Spleen (tissue), 11 donors: ENCODE measurements around the gene ANXA7. TPM values are rescaled to one million over a fixed set of nuclear protein-coding genes. Genes with fewer than 3 reads are reported as not detected.
"Not testable (repeated sequence)": the region's sequence is repeated elsewhere in the genome, so short reads cannot be mapped to it uniquely, and the experiment has no call there.

ENCODE experiments used
- DNase-seq: peaks from one replicate; pipeline ENCODE4 v3.0.0-alpha.2; 2020
- H3K27ac ChIP-seq, 8 donors: fragments of 200-600 bp; sonication (generic) in 7 of 8; 1 replicate in 4 of 8; 2 replicates in 4 of 8; pipeline versions ENCODE4 v1.5.0 to v1.8.0; 2016 to 2021; ENCODE audit warnings: inconsistent platforms in 4 of 8, mild to moderate bottlenecking in 4 of 8, moderate library complexity in 1 of 8
- H3K27me3 ChIP-seq, 7 donors: fragments of 200-600 bp; sonication (generic) in 6 of 7; replicated peaks in 1 of 7; 1 replicate in 4 of 7; 2 replicates in 3 of 7; pipeline versions ENCODE4 v1.5.0 to v1.8.0; 2016 to 2021; ENCODE audit warnings: inconsistent platforms in 3 of 7, mild to moderate bottlenecking in 1 of 7
- H3K36me3 ChIP-seq, 6 donors: fragments of 200-600 bp; sonication (generic) in 5 of 6; 1 replicate in 4 of 6; 2 replicates in 2 of 6; pipeline versions ENCODE4 v1.5.0 to v1.8.0; 2016 to 2021; ENCODE audit warnings: inconsistent platforms in 2 of 6
- H3K4me1 ChIP-seq, 6 donors: fragments of 200-600 bp; sonication (generic) in 5 of 6; 1 replicate in 3 of 6; 2 replicates in 3 of 6; pipeline versions ENCODE4 v1.5.0 to v1.8.0; 2016 to 2021; ENCODE audit warnings: inconsistent platforms in 3 of 6
- H3K4me3 ChIP-seq, 8 donors: fragments of 200-600 bp; sonication (generic) in 7 of 8; 1 replicate in 4 of 8; 2 replicates in 4 of 8; pipeline versions ENCODE4 v1.5.0 to v1.8.0; 2016 to 2021; ENCODE audit warnings: inconsistent platforms in 4 of 8, mild to moderate bottlenecking in 4 of 8, moderate library complexity in 2 of 8
- H3K9me3 ChIP-seq, 8 donors: fragments of 200-600 bp; sonication (generic) in 7 of 8; 1 replicate in 4 of 8; 2 replicates in 4 of 8; pipeline versions ENCODE4 v1.5.0 to v1.8.0; 2016 to 2021; ENCODE audit warnings: inconsistent platforms in 4 of 8
- CTCF ChIP-seq, 11 experiments: fragments of 200-600 bp in 7 of 11; fragments of 450-650 bp in 4 of 11; sonication (generic) in 4 of 11; IDR thresholded peaks in 8 of 11; conservative IDR thresholded peaks in 3 of 11; 1 replicate in 7 of 11; 2 replicates in 4 of 11; pipeline versions ENCODE4 v1.4.0 to v1.8.0; 2016 to 2021; ENCODE audit warnings: antibody characterized with exemption in 11 of 11, inconsistent platforms in 4 of 11, mild to moderate bottlenecking in 1 of 11
- POLR2A ChIP-seq, 3 donors: fragments of 450-650 bp; IDR thresholded peaks; one replicate each; pipeline ENCODE4 v1.5.1; 2017; ENCODE audit warnings: antibody characterized with exemption in 3 of 3, mild to moderate bottlenecking in 1 of 3
- POLR2AphosphoS5 ChIP-seq, 3 donors: sonication (generic); formaldehyde crosslinking; IDR thresholded peaks; one replicate each; pipeline ENCODE4 v1.5.1; 2017; ENCODE audit warnings: antibody characterized with exemption in 3 of 3
- WGBS, 5 donors: extraction: QIAGEN DNeasy Blood & Tissue Kit in 3 of 5; methylation state at CpG; one replicate each; pipeline versions ENCODE4 v1.1.5 to v1.1.7; 2013 to 2018; 5-methylcytosine and 5-hydroxymethylcytosine counted together
- intact Hi-C: fragments of 100-400 bp; cut with DNase I; formaldehyde crosslinking; loops from one replicate; pipeline ENCODE4 v1.15.0; 2023; ENCODE audit warnings: low total_unique reads
- polyA plus RNA-seq, 3 donors: library from polyadenylated mRNA; stranded (reverse); fragments of 200-250 nt; gene quantifications; one replicate each; pipeline ENCODE4 v1.2.1, GENCODE V29; 2013
- total RNA-seq, 7 donors: library from RNA; depleted of rRNA in 3 of 7; stranded (reverse); fragments of >200 nt in 3 of 7; fragmentation: NEBNext Ultra II Directional in 4 of 7; extraction: Animal tissue kit (Norgen Biotek cat#: 25700) in 4 of 7; gene quantifications; one replicate each; pipeline versions ENCODE4 v1.1.0 to v1.2.1, GENCODE V29; 2016 to 2021
- donor health status: healthy with polysubstance abuse.
- donor health status: DM: no; HTN: no; CAD: no; lungs with moderate emphysema.
- donor health status: DM: no; HTN: no; CAD: no.
- donor health status: Bipolar disorder and iron deficiency.
- donor health status: healthy.
- donor health status: DM: no; HTN: no; CAD: no.
- donor health status: DM: yes; HTN: yes; CAD: no.

ANXA7 gene
- total and polyA plus RNA-seq, 10 donors, result 40.1 to 118 (median 93.8) TPM

GRCh38 chr10:73398024-73398423 is 15.8 kb downstream of the ANXA7 start:
- H3K27me3 ChIP-seq, result no peaks in the 10 kb centered on the region
- H3K4me1 ChIP-seq, result peaks cover 0 to 5% (median 0%) of the 10 kb centered on the region in 6 donors
- TF ChIP-seq POLR2A (IDR thresholded peaks at IDR 0.05), result no peak
- no peak for TF ChIP-seq CTCF (IDR thresholded peaks at IDR 0.05 in 8 of 11, conservative IDR thresholded peaks at IDR 0.05 in 3 of 11)
- TF ChIP-seq POLR2AphosphoS5 (IDR thresholded peaks at IDR 0.05), result no peak
- DNase-seq, result no peak
- WGBS, 5 donors, result 95 to 99% (median 98%) methylated on average over 6 of the region's 6 CpGs
- no peak overlapping the region for H3K27ac ChIP-seq
- H3K4me3 ChIP-seq, result no peak overlapping the region
- peaks cover 3 to 73% (median 51%) of the 10 kb centered on the region in 6 donors for H3K36me3 ChIP-seq
- intact Hi-C loops, result no loop called here
- H3K9me3 ChIP-seq, result no peaks in the 10 kb centered on the region

GRCh38 chr10:73394325-73394724 is 19.5 kb downstream of the ANXA7 start:
- H3K27me3 ChIP-seq, intact Hi-C loops, H3K9me3 ChIP-seq, H3K27ac ChIP-seq, DNase-seq, H3K4me3 ChIP-seq, H3K4me1 ChIP-seq: not testable (repeated sequence)
- H3K36me3 ChIP-seq, result peaks cover 3 to 89% (median 54%) of the 10 kb centered on the region in 6 donors
- WGBS, 5 donors, result 96 to 99% (median 98%) methylated on average over 3 of the region's 4 CpGs

- Histone ChIP-seq H3K4me3 (no peak overlapping the region), H3K4me1 (no peaks in the 10 kb centered on the region), H3K27ac (no peak overlapping the region), H3K36me3 (peaks cover 0 to 93% (median 60%) of the 10 kb centered on the region in 6 donors), H3K9me3 (no peaks in the 10 kb centered on the region), H3K27me3 (no peaks in the 10 kb centered on the region)
- intact Hi-C loops, result no loop called here
- 85 to 94% (median 93%) methylated on average over 4 of the region's 4 CpGs for WGBS, 5 donors
- no peak for TF ChIP-seq POLR2AphosphoS5 (IDR thresholded peaks at IDR 0.05)
- TF ChIP-seq POLR2A (IDR thresholded peaks at IDR 0.05), result no peak
- no peak for TF ChIP-seq CTCF (IDR thresholded peaks at IDR 0.05 in 8 of 11, conservative IDR thresholded peaks at IDR 0.05 in 3 of 11)
- DNase-seq, result no peak
Measured at GRCh38 chr10:73388228-73388627, 25.6 kb downstream of the ANXA7 start.

GRCh38 chr10:73386583-73386982 is 27.3 kb downstream of the ANXA7 start:
- intact Hi-C loops, result no loop called here
- H3K4me1 ChIP-seq, result no peaks in the 10 kb centered on the region
- no peak for TF ChIP-seq POLR2AphosphoS5 (IDR thresholded peaks at IDR 0.05)
- no peak for TF ChIP-seq CTCF (IDR thresholded peaks at IDR 0.05 in 8 of 11, conservative IDR thresholded peaks at IDR 0.05 in 3 of 11)
- TF ChIP-seq POLR2A (IDR thresholded peaks at IDR 0.05), result no peak
- H3K36me3 ChIP-seq, result peaks cover 0 to 100% (median 72%) of the 10 kb centered on the region in 6 donors
- H3K27me3 ChIP-seq, result no peaks in the 10 kb centered on the region
- no peak overlapping the region for H3K27ac ChIP-seq
- 93 to 99% (median 98%) methylated on average over 7 of the region's 7 CpGs for WGBS, 5 donors
- no peaks in the 10 kb centered on the region for H3K9me3 ChIP-seq
- H3K4me3 ChIP-seq, result no peak overlapping the region
- DNase-seq, result no peak
